Common myeloid progenitor, CD34-positive (primary cell): Measurements from ENCODE around the gene TTC9.

Experiments used
- CTCF ChIA-PET: fragments of 350-600 bp; sonication (Branson Sonifier 250); formaldehyde crosslinking; loops from one replicate; lab custom pipeline; 2021; ENCODE audit warnings: antibody characterized with exemption; lab: Charles Lee
- POLR2A ChIA-PET: fragments of 350-600 bp; sonication (Branson Sonifier 250); formaldehyde crosslinking; loops from one replicate; lab custom pipeline; 2021; ENCODE audit warnings: antibody characterized with exemption; lab: Charles Lee
- DNase-seq, 3 donors: peaks; one replicate each; pipeline versions ENCODE4 v3.0.0 to v3.0.0-alpha.2; 2013
- H3K27ac ChIP-seq, 2 experiments: 1 replicate in 1 of 2; 2 replicates in 1 of 2; pipeline ENCODE4 v1.7.0; 2013; ENCODE audit warnings: inconsistent platforms in 2 of 2, low read length in 2 of 2, mild to moderate bottlenecking in 2 of 2, low read depth in 1 of 2, moderate library complexity in 1 of 2; ENCODE audit not compliant: severe bottlenecking in 2 of 2, insufficient read depth in 1 of 2, poor library complexity in 1 of 2
- H3K27me3 ChIP-seq, 5 experiments: replicated peaks in 2 of 5; 1 replicate in 3 of 5; 2 replicates in 2 of 5; pipeline versions ENCODE4 v1.6.1 to v1.7.0; 2013; ENCODE audit warnings: low read length in 4 of 5, mild to moderate bottlenecking in 2 of 5, moderate library complexity in 2 of 5, inconsistent platforms in 1 of 5; ENCODE audit not compliant: insufficient read depth in 5 of 5, control insufficient read depth in 4 of 5
- H3K36me3 ChIP-seq, 4 experiments: 1 replicate in 2 of 4; 2 replicates in 2 of 4; pipeline versions ENCODE4 v1.6.1 to v1.7.0; 2013; ENCODE audit warnings: low read length in 3 of 4, control low read depth in 1 of 4, mild to moderate bottlenecking in 1 of 4; ENCODE audit not compliant: control insufficient read depth in 4 of 4, insufficient read depth in 4 of 4
- H3K4me1 ChIP-seq, 4 experiments: 1 replicate in 3 of 4; 2 replicates in 1 of 4; pipeline versions ENCODE4 v1.6.1 to v1.7.1; 2013; ENCODE audit warnings: low read length in 3 of 4, mild to moderate bottlenecking in 3 of 4, control low read depth in 1 of 4, inconsistent platforms in 1 of 4, moderate library complexity in 1 of 4; ENCODE audit not compliant: control insufficient read depth in 4 of 4, insufficient read depth in 4 of 4; ENCODE audit errors: control extremely low read depth in 1 of 4
- H3K4me3 ChIP-seq, 7 experiments: 1 replicate in 4 of 7; 2 replicates in 3 of 7; pipeline versions ENCODE4 v1.5.1 to v1.7.0; 2013; ENCODE audit warnings: mild to moderate bottlenecking in 7 of 7, low read length in 6 of 7, moderate library complexity in 6 of 7, inconsistent platforms in 2 of 7, low read depth in 2 of 7, control low read depth in 1 of 7; ENCODE audit not compliant: insufficient read depth in 4 of 7, control insufficient read depth in 1 of 7; ENCODE audit errors: extremely low read depth in 1 of 7
- H3K9me3 ChIP-seq, 5 experiments: 1 replicate in 4 of 5; 2 replicates in 1 of 5; pipeline versions ENCODE4 v1.6.1 to v1.7.1; 2013; ENCODE audit warnings: low read length in 4 of 5, mild to moderate bottlenecking in 2 of 5, inconsistent platforms in 1 of 5, low read depth in 1 of 5, moderate library complexity in 1 of 5; ENCODE audit not compliant: control insufficient read depth in 4 of 5, insufficient read depth in 2 of 5; ENCODE audit errors: control extremely low read depth in 1 of 5
- WGBS: methylation state at CpG from one replicate; pipeline ENCODE4 v1.1.5; 2013; ENCODE audit not compliant: insufficient coverage; 5-methylcytosine and 5-hydroxymethylcytosine counted together

The TTC9 gene

GRCh38 chr14:70624972-70625371 lies 16.7 kb upstream of the TTC9 start:
- Histone ChIP-seq H3K36me3 (no peaks in the 10 kb centered on the region), H3K4me1 (no peaks in the 10 kb centered on the region), H3K27ac (no peak overlapping the region), H3K27me3 (no peaks in the 10 kb centered on the region), H3K4me3 (no peak overlapping the region), H3K9me3 (peaks cover 0 to 26% (median 4%) of the 10 kb centered on the region in 5 experiments)
- ChIA-PET POLR2A (no interaction called here), CTCF (interaction anchor here (0.6 to 7.3 kb wide), 8 partner anchors 10 to 352 kb away, joined by 3 to 59 read pairs (median 4); no protein-coding TSS in a partner anchor)
- no CpG with 5 or more reads among the region's 1 CpG for WGBS
- peak in 1 of 3 donors; percentile 16 for DNase-seq

- CTCF ChIA-PET = interaction anchor here (1.2 to 1.6 kb wide), 2 partner anchors 9 to 12 kb away, joined by 3 to 5 read pairs; no protein-coding TSS in a partner anchor
- no peaks in the 10 kb centered on the region for H3K27me3 ChIP-seq
- peaks cover 0 to 10% (median 5%) of the 10 kb centered on the region in 5 experiments for H3K9me3 ChIP-seq
Observed at GRCh38 chr14:70631948-70632347, 9.8 kb upstream of the TTC9 start.

GRCh38 chr14:70635971-70636595 lies 5.6 kb upstream of the TTC9 start:
- Histone ChIP-seq H3K27ac (no peak overlapping the region), H3K4me1 (peaks cover 0 to 11% (median 7%) of the 10 kb centered on the region in 4 experiments), H3K9me3 (peaks cover 0 to 5% (median 4%) of the 10 kb centered on the region in 5 experiments), H3K36me3 (no peaks in the 10 kb centered on the region), H3K27me3 (no peaks in the 10 kb centered on the region), H3K4me3 (no peak overlapping the region)
- DNase-seq = no peak
- WGBS = 100% methylated on average over 3 of the region's 6 CpGs
- ChIA-PET POLR2A (no interaction called here), CTCF (interaction anchor here (1.2 to 2.5 kb wide), 2 partner anchors 12 to 182 kb away, joined by 3 to 9 read pairs; no protein-coding TSS in a partner anchor)

More at GRCh38 chr14:70631948-70632347, 9.8 kb upstream of the TTC9 start:
- Histone ChIP-seq H3K4me3 (no peak overlapping the region), H3K27ac (no peak overlapping the region), H3K4me1 (no peaks in the 10 kb centered on the region), H3K36me3 (no peaks in the 10 kb centered on the region)
- no CpG with 5 or more reads among the region's 3 CpGs for WGBS
- DNase-seq = no peak
- POLR2A ChIA-PET = no interaction called here

GRCh38 chr14:70638416-70638815 lies 3.3 kb upstream of the TTC9 start:
- no peak overlapping the region for H3K27ac ChIP-seq
- H3K4me3 ChIP-seq = no peak overlapping the region
- no peak for DNase-seq
- ChIA-PET CTCF (interaction anchor here (1.1 kb wide), 1 partner anchor 22 kb away, joined by 5 read pairs; no protein-coding TSS in a partner anchor), POLR2A (no interaction called here)
- peaks cover 0 to 5% (median 4%) of the 10 kb centered on the region in 5 experiments for H3K9me3 ChIP-seq
- H3K27me3 ChIP-seq = no peaks in the 10 kb centered on the region
- WGBS = 14% methylated on average over 1 of the region's 2 CpGs
- H3K36me3 ChIP-seq = no peaks in the 10 kb centered on the region
- H3K4me1 ChIP-seq = peaks cover 2 to 25% (median 18%) of the 10 kb centered on the region in 4 experiments

GRCh38 chr14:70640938-70641547 lies 673 bp upstream of the TTC9 start:
- peaks cover 11 to 44% (median 31%) of the 10 kb centered on the region in 4 experiments for H3K4me1 ChIP-seq
- H3K4me3 ChIP-seq = peak overlapping the region; percentile 77 to 98 (median 89)
- 0% methylated on average over 9 of the region's 28 CpGs for WGBS
- peak in 2 of 3 donors; percentile 66 to 75 for DNase-seq
- CTCF ChIA-PET = interaction anchor here (0.6 to 3.7 kb wide), 4 partner anchors 13 to 129 kb away, joined by 3 to 13 read pairs (median 3); no protein-coding TSS in a partner anchor
- peaks cover 0 to 1% (median 0%) of the 10 kb centered on the region in 5 experiments for H3K9me3 ChIP-seq
- POLR2A ChIA-PET = interaction anchor here (0.6 to 0.8 kb wide), 3 partner anchors 18 to 114 kb away, joined by 3 to 4 read pairs (median 3); no protein-coding TSS in a partner anchor
- H3K27ac ChIP-seq = no peak overlapping the region
- no peaks in the 10 kb centered on the region for H3K27me3 ChIP-seq
- no peaks in the 10 kb centered on the region for H3K36me3 ChIP-seq

GRCh38 chr14:70642303-70643235 lies 853 bp downstream of the TTC9 start:
- Histone ChIP-seq H3K9me3 (no peaks in the 10 kb centered on the region), H3K4me1 (peaks cover 11 to 51% (median 35%) of the 10 kb centered on the region in 4 experiments), H3K27ac (peak overlapping the region; percentile 7 to 68), H3K4me3 (peak overlapping the region; percentile 77 to 98 (median 89)), H3K36me3 (no peaks in the 10 kb centered on the region), H3K27me3 (no peaks in the 10 kb centered on the region)
- under 1% methylated on average over 48 of the region's 51 CpGs for WGBS
- DNase-seq = peak in 2 of 3 donors; percentile 66 to 76
- ChIA-PET POLR2A (no interaction called here), CTCF (interaction anchor here (0.9 to 3.7 kb wide), 6 partner anchors 9 to 71 kb away, joined by 3 to 13 read pairs (median 4); no protein-coding TSS in a partner anchor)
